GM21737 (cell line): ENCODE data around the gene KRTAP5-2.
A peak's percentile ranks its signal among the peaks of the same experiment; 100 is the strongest.
"Not testable (repeated sequence)": the region's sequence is repeated elsewhere in the genome, so short reads cannot be mapped to it uniquely, and the experiment has no call there.

Source experiments
- ATAC-seq: cut with Tn5 transposase; IDR thresholded peaks from one replicate; pipeline ENCODE4 v1.9.1; 2021; ENCODE audit warnings: mild to moderate bottlenecking, moderate library complexity; ENCODE audit not compliant: unreplicated experiment

The KRTAP5-2 gene

DNA sequence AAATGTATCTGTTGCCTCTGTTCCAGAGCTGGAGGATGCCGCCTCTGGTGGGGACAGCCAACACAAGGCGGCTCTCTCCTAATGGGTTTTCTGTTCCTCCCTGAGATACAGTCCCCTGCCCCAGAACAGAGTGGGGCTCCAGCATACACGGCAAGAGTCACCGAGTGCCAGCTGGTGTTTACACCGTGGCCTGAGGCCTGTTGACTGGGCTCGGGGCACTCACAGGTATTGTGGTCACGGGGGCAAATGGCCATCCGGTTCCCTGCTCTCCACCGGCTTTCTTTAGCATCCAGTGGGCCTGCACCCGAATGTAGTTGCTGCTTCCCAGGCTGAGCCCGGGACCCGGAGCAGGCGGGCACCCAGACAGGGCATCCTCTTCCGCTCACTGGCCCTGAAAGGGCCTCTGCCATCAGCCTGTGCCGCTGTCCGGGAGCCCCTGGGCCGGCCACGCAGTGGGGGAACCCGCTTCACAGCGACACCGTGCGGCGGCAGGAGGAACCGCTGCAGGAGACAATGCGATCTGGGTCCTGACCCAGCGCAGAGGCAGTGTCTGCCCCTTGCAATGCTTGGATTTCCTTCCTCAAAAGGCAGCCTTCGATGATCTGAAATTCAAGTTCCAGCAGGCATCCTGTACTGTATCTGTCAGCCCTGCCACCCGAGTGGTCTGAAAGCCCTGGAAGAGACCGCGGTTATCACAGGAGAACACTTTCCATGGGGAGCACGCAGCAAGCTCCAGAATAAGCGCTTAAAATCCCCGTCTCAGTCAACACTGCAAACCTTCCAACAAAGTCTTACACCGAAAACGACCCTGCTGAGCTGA, 30.6 kb upstream of the KRTAP5-2 start:
- no peak for ATAC-seq

DNA sequence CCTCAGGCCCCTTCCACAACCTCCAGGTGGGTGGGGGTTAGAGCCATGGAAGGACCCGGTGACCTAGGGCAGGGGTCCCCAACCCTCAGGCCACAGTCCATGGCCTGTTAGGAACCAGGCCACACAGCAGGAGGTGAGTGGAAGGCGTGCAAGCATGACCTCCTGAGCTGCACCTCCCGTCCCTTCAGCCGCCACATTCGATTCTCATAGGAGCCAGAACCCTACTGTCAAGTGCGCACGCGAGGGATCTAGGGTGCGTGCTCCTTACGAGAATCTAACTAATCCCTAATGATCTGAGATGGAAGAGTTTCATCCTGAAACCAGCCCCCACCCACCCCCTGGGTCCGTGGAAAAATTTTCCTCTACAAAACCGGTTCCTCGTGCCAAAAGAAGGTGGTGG, 27.4 kb upstream of the KRTAP5-2 start:
- ATAC-seq = no peak

DNA sequence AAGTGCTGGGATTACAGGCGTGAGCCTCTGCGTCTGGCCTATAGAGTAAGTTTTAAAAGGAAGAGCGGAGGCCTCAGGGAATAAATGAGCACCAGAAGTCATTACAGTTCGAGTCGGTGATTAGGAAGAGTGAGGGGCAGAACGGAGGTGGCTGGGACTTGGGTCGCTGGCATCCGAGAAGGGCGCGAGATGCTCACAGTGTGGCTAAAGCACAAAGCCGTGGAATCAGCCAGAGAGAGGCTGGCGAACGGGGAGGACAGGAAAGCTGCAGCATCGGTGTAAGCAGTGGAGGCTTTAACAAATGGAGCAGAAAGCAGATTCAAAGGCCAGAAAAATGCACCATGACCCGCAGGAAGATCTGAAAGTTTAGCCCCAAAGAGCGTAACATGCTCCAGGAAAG, 26.5 kb upstream of the KRTAP5-2 start:
- no peak for ATAC-seq

DNA sequence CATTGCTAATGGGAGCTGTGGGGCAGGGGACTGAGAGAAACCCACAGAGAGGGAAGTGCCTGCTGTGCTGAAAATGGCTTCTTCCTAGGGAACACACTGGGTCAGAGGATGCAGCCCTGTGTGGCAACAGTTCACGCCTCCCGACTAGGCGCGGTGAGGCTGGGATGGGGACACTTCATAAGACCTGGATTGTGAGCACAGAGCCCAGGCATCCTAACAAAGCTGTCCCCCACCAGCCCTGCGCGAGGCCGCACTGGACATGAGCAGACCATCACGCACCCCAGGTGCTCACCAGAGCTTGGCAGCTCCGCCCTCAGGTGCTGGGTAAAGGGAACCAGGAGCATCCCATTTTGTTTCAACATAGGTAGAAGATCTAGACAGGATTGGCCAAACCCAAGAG, 25.6 kb upstream of the KRTAP5-2 start:
- ATAC-seq = no peak

DNA sequence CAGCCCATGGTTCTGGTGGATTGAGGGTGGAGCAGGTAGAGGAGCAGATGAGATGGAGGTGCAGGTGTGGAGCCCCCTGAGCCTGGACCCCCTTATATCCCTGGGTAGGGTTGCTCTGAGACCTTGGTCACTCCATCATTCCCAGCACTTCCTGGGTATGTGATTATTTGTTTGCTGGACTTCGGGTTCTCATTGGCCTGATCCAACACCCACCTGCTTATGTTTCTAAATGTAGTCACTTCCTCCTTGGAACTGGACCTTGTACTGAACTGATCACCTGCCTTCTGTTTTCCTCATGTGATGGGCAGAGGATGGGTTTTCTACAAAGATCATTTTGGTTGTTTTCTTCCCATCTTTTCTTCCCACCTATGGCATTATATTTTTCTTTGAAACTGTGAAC, 24.0 kb upstream of the KRTAP5-2 start, which contains the start of gene KRTAP5-4:
KRTAP5-4 (minus strand) TSS at position 53 of the 400 bp plus-strand sequence; CDS start at position 8, 45 bp downstream.
- ATAC-seq = no peak

DNA sequence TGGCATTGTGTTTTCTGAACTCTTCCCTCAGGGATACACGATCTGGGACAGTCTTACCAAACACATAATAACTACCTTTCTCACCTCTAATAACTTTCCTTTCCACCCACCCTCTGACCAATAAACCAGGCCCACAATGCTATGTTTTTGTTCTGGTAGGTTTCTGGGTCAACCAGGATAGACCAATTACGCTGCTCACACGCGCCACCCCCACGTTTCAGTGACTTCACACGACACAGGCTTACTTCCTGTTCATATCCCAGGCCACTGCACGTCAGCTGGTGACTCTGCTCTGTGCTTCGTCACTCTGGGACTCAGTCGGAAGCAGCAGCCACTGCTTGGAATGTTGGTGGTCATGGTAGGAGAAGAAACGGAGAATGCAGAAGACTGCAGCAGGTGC, 21.4 kb upstream of the KRTAP5-2 start:
- no peak for ATAC-seq

DNA sequence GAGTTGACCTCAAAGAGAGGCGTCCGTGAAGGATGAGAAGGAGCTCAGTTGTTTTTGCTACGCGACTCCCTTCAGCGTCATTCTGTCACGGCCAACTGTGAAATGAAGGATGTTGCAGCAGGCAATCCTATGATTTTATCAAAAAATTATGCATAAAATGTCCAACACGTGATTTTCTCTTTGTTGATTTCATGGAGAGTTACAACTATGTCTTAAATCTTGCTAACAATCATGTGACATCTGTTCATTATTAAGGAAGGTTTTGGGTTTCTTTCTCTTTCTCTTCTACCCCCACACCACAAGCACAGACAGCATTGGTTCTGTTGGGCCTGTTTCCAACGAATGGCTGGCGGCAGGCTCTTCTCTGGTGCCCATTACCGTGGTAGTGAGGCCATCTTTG, 20.1 kb upstream of the KRTAP5-2 start:
- no peak for ATAC-seq

DNA sequence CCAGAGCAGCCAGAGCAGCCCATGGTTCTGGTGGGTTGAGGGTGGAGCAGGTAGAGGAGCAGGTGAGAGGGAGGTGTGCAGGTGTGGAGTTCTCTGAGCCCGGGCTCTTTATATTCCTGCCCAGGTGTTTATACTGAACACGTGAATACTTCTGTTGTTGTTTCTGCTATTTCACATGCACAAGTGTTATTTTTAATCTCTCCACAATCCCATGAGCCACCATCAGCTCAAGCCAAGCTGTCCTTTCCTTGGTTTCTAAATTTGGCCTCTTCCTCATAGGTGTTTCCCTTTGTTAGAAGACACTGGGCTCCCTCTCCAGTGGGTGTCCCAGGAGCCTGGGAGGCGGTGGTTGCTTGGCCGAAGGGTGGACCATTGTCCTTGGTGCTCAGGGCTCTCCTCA, 10.3 kb upstream of the KRTAP5-2 start, which contains the start of gene KRTAP5-3:
KRTAP5-3 (minus strand) TSS at position 101 of the 400 bp plus-strand sequence; CDS start at position 23, 78 bp downstream.
- ATAC-seq = no peak

DNA sequence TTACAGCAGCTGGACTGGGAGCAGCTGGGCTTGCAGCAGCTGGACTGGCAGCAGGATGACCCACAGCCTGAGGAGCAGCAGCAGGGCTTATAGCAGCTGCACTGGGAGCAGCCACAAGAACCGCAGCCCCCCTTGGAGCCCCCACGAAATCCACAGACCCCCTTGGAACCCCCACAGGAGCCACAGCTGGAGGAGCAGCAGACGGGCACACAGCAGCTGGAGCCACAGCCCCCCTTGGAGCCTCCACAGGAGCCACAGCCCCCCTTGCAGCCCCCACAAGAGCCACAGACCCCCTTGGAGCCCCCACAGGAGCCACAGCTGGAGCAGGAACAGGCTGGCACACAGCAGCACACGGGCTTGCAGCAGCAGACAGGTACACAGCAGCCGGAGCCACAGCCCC, 9.8 kb upstream of the KRTAP5-2 start:
- ATAC-seq = not testable (repeated sequence)

DNA sequence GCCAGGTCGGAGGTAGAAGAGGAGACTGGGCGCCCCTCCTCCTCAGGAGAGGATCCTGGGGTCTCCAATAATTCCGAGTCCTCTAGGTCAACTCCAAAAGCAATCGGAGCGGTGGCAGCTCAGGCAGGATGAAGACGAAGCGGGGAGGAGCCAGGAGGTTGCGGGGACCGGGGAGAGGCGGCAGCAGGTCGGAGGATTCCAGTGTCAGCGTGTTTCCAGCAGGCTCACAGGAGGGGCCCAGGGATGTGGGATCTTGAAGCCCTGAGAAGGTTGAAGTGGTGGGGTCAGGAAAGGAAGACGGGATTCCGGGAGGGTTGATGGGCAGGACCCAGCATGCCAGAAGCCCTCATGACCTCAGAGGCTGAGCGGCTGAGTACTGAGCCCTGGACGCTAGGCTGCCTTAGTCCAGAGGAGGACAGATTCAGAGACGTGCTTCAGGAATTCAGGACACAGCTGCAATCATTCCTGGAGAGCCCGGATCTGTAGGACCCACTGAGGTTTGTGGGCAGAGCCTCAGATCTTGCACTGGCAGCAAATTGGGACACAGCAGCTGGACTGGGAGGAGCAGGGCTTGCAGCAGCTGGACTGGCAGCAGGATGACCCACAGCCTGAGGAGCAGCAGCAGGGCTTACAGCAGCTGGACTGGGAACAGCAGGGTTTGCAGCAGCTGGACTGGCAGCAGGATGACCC, 9.2 kb upstream of the KRTAP5-2 start:
- not testable (repeated sequence) for ATAC-seq

DNA sequence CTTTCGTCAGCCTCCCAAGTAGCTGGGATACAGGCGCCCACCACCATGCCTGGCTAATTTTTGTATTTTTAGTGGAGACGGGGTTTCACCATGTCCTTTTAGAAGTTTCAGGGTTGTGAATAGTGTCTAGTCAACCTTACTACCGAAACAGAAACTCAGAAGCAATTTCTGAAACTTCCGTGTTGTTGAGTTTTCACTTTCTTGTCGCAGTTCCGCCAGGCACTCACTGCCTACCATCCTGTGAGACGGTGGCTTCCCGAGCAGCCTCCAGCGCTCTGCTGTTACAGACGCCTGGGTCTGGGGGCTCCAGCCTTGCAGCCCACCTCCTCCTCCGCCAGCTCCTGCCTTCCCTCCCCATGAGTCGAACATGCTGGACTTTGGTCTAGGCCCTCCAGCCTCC, 7.8 kb upstream of the KRTAP5-2 start:
- ATAC-seq = peak; percentile 88

DNA sequence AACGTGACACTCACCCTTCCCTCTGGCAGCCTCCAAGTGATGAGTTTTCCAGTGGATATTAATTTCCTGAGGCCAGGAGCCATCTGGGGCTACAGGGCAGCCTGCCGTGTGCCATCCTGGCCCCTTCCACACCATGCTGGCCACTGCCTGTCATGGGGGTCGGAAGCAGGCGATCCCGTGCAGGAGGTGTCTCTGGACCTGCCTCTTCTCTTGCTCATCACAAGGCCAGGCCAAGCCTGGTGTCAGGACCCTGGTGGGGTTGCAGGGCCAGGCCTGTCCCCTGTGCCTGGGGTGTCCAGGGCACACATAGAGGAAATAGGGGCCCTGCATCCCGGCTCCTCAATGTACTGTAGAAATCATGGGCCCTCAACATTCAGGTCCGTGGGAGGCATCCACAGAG, 6.6 kb upstream of the KRTAP5-2 start:
- no peak for ATAC-seq

DNA sequence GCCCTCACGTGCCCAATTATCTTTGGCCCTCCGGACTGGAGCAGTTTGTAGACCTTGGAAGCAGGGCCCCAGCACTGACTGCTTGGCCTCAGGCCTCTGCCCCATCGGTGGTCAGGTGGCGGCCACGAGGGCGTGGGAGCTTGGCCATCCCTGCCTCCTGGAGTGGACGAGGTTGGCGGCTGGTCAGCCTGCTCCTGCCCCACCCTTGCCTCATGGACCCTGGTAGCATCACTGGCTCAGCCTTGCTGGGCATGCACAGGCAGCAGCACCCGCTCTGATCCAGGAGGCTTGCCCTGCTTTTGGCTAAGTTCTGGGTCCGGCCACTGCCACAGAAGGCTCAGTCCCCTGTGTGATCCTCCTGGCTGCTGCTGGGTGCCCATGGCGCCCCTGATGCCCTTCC, 6.1 kb upstream of the KRTAP5-2 start:
- ATAC-seq = no peak

DNA sequence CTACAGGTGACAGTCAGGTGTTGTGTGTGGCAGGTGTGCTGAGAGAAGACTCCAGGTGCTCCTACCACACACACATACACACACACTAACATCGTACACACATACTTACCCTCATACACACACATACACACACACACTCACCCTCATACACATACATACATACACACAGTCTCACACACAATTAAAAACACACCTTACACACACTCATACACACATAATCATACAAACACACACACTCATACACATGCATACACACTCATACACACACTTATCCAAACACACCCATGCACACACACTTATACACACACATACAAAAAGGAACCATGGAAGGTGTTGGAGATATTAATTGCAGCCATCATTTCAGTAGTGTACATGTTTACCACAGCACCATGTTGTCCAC, 5.5 kb upstream of the KRTAP5-2 start:
- no peak for ATAC-seq

DNA sequence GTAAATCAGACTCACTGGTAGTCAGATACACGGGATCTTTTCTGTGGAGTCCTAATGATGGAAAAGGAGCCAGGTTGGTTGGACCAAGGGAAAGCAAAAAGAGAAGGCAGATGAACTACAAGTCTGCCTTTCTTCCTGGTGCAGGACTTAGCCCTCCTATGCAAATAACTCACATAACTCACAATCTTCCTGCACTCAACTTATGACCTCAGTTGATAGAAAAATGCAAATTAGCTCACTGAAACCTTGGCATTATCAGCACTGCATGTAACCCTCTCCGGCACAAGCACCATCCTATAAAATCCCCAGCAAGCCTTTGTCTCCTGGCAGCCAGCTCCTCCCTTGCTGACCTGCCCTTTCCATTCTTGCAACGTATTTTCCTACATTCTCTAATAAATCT, 3.6 kb upstream of the KRTAP5-2 start:
- not testable (repeated sequence) for ATAC-seq

DNA sequence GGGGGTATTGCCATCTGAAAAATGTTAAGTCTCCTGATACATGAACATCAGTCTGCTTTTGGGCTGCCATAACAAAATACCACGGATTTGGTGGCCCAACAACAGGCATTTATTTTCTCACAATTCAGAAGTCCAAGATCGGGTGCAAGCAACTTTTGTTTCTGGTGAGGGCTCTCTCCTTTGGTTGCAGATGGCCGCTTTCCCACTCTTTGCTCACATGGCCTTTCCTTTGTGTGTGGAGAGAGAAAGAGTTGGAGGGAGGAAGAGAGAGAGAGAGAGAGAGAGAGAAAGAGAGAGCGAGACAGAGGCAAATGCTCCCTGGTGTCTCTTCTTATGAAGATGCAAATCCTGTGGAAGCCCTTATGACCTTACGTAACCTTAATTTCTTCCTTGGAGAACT, 2.5 kb upstream of the KRTAP5-2 start:
- ATAC-seq = no peak

DNA sequence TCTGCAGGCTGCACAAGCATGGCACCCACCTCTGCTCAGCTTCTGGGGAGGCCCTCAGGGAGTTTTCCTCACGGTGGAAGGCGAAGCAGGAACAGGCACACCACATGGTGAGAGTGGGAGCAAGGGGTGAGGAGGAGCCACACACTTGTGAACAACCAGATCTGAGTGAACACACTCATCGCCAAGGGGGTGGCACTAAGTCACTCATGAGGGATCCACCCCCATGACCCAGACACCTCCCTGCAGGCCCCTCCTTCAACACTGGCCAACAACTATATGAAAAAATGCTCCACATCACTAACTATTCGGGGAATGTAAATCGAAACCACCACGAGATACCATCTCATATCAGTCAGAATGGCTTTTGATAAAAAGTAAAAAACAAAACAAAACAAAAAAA, 722 bp upstream of the KRTAP5-2 start:
- ATAC-seq = no peak

DNA sequence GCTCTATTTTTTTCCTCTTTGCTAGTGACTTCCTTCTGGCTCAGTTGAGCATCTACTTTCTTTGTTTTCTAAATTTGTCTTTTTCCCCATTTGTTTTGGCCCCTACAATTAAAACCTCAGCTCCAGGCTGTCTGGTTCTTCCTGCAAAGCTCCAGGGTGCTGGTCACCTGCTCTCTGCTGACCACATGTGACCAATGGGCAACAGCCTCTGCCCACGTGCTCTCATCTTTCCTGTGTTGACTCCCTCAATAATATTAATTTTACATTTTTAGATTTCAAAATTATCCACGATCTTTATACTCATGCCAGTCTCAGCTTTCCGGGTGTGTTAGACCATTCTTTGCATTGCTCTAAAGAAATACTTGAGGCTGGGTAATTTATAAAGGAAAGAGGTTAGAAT, 312 bp upstream of the KRTAP5-2 start:
- not testable (repeated sequence) for ATAC-seq

DNA sequence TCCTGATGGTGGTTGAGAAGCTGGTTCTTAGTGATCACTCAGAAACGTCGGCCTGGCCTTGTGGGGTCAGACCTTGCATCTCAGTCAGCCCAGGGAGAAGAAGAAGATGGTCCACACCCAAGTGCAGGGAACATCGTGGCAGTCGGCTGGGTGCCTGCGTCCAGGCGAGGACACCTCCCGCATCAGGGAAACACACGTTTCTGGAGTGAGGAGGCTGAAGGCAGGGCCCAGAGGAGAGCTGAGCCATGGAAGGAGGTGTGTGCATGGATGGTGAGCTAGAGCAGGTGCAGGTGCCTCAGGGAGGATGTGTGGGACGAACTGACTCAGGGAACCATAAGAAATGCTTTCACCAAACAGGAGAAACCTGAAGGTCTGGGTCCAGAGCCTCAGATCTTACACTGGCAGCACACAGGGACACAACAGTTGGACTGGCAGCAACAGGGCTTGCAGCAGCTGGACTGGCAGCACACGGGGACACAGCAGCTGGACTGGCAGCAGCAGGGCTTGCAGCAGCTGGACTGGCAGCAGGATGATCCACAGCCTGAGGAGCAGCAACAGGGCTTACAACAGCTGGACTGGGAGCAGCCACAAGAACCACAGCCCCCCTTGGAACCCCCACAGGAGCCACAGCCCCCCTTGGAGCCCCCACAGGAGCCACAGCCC, 632 bp downstream of the KRTAP5-2 start:
- ATAC-seq = no peak

DNA sequence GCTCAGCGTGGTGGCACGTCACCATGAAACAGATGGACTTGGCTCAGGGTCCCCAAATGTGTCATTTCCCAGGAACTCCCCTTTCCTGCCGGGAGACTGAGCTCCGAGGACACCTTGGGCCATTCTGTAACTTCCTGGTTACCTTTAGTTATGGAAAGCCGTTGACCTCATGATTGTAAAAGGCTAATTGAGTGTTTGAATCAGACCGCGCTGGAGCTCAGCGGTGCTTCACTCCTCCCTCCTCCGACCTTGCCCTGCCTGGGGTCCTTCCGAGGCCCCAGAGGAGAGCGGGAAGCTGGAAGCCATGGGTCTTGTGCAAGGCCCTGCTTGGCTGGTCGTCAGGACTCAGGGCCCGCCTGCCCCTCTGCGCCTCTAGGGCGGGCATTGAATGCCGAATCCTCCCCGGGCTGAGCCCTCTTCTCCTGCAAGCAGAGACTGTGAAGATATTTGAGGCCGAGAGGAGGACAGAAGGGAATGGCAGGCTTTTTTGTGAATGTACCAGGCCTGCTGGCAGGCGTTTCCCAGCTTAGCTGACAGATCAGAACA, 1.4 kb downstream of the KRTAP5-2 start:
- not testable (repeated sequence) for ATAC-seq

DNA sequence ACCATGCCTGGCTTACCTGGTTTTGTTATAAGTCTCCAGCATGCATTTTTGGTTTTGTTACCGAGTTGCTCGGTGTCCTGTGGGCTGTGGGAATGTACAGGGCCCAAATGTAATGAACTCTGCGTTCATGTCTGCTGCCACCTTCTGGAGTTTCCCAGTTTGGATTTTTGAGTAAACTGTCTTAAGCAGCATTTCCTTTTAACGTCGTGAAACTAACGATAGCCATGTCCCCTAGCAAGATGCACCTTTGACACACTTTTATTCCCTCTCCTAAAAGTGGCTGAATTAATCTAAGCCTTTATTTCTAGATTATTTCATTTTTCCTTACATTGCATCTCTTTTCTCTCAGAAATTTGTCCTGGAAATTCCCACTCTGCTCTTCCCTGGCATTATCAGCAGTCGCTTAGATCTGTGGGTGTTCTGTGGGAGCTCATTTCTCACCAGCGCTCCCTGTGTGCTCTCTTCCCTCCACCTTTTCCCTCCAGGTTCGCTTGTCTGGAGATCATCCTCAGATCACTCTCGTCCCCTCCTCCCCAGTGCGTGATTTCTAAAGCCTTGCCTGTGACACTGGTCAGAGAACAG, 2.0 kb downstream of the KRTAP5-2 start:
- not testable (repeated sequence) for ATAC-seq
